Fibroblast of mammary gland (primary cell): Measurements from ENCODE around the gene NANS.

Experiments used
- DNase-seq: peaks from one replicate; pipeline ENCODE4 v3.0.0-alpha.2; 2010; ENCODE audit warnings: low read depth
- H3K4me3 ChIP-seq: 2 replicates; pipeline ENCODE4 v1.5.1; 2011; ENCODE audit warnings: low read depth, mild to moderate bottlenecking, low read length, moderate library complexity; ENCODE audit not compliant: control insufficient read depth
- TF ChIP-seq, protein P1 (sequence below): conservative IDR thresholded peaks from 2 replicates; pipeline ENCODE4 v1.5.1; 2011; ENCODE audit warnings: low read depth, low read length, inconsistent platforms; ENCODE audit not compliant: control insufficient read depth, insufficient read depth

The NANS gene

DNA sequence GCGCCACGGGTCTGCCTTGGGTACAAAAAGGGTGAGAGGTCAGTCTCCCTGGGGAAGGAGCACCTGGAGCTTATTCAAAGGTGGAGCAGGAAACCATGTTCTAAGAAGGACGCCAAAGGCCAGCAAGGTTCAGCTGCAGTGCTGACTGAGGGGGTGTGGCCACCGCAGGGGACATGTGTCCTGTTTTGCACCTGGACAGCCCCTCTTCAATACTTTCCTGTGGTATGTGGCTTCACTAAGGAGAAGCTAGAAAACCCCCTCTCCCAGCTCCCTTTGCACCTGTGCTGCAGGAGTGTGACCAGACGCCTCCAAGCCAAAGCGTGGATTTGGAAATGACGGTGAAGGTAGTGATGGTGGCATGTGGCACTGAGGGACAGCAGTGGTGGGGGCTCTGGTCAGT lies 38.9 kb downstream of the NANS start:
- DNase-seq: no peak
- TF ChIP-seq, protein P1, sequence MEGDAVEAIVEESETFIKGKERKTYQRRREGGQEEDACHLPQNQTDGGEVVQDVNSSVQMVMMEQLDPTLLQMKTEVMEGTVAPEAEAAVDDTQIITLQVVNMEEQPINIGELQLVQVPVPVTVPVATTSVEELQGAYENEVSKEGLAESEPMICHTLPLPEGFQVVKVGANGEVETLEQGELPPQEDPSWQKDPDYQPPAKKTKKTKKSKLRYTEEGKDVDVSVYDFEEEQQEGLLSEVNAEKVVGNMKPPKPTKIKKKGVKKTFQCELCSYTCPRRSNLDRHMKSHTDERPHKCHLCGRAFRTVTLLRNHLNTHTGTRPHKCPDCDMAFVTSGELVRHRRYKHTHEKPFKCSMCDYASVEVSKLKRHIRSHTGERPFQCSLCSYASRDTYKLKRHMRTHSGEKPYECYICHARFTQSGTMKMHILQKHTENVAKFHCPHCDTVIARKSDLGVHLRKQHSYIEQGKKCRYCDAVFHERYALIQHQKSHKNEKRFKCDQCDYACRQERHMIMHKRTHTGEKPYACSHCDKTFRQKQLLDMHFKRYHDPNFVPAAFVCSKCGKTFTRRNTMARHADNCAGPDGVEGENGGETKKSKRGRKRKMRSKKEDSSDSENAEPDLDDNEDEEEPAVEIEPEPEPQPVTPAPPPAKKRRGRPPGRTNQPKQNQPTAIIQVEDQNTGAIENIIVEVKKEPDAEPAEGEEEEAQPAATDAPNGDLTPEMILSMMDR: no peak
- H3K4me3 ChIP-seq: no peak overlapping the region

DNA sequence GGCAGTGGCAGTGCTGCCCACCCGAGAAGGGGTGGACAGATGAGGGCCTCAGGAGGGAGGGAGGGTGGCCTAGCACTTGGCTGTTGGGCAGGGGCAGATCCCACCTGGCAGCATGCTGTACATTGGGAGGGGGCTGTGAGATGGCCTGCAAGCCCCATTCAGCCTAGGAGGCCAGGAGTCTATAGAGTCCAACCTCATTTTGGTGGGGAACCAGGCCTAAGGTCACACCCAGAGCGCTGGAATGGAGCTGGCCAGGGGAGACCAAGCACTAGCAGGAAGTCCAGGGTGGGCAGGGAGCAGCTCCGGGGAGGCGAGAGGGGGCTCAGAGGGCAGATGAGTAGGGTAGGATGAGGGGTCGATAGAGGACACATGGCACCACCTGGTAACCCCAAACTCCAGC lies 39.6 kb downstream of the NANS start:
- no peak overlapping the region for H3K4me3 ChIP-seq
- TF ChIP-seq, protein P1: no peak
- DNase-seq: no peak

DNA sequence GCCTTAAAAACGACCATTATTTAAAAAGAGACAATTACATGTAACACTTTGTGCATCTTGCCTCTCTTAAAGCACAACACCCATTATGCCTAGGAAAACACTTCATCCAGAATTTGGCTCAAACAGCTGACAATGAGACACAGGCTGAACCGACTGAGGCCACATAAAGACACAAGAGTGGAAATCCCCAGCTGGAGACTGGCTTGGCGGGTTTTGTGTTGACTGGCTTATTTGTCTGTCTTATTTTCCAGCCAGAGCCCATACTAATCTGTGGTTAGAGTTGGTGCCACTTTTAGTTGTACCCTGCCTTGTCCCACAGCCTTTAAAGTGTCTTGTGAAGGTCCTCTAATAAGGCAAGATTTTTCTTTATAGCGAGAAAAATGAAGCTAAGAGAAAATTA lies 41.3 kb downstream of the NANS start:
- no peak for DNase-seq
- TF ChIP-seq, protein P1: no peak
- no peak overlapping the region for H3K4me3 ChIP-seq

DNA sequence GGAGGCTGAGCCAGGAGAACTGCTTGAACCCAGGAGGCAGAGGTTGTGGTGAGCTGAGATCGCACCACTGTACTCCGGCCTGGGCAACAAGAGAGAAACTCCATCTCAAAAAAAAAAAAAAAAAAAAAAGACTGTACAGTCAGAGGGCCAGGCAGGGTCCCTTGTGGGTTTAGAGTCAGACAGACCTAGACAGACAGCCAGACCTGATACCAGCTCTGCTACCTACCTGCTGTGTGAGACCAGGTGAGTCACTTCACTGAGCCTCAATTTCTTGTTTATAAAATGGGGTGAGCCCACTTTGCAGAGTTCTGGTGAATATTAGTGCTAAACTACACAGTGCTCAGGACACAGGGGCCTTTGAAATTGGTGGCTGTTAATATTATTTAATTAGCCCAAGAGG lies 42.8 kb downstream of the NANS start:
- DNase-seq: no peak
- TF ChIP-seq, protein P1: no peak
- no peak overlapping the region for H3K4me3 ChIP-seq

DNA sequence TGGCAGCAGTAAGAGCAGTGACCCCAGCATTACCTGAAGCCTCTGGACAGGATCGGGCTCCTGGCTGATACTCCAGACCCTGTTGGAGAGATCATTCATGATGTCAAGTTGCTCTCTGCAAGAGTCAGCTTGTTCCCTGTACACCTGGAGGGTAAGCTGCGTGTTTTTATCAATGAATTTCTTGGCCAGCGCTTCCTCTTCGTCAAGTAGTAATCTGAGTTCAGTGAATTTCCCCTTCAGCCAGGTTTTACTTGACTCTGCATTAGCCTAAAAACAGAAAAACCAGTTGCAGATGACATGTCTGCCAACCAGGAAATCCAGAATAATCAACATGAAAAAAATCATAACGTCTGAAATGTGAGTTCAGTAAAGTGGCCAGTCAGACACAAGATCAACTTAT lies 43.4 kb downstream of the NANS start:
- no peak for DNase-seq
- TF ChIP-seq, protein P1: no peak
- no peak overlapping the region for H3K4me3 ChIP-seq

DNA sequence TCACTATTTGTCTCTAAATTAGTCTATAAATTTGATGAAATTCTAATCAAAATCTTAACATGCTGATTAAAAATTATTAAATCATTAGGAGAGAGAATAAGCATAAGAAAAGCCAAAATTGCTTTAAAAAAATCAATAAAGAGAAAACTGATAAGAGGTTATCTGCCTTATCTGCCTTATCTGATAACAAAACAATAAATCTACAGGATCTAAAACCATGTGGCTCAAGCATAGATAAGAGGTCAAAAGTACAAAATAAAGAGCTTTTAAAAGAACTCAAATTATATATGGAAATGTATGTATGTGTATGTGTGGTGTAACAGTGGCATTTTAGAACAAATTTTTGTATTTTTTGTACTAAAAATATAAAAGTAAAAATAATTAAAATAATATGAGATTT lies 43.9 kb downstream of the NANS start:
- DNase-seq: no peak
- TF ChIP-seq, protein P1: no peak
- H3K4me3 ChIP-seq: no peak overlapping the region

DNA sequence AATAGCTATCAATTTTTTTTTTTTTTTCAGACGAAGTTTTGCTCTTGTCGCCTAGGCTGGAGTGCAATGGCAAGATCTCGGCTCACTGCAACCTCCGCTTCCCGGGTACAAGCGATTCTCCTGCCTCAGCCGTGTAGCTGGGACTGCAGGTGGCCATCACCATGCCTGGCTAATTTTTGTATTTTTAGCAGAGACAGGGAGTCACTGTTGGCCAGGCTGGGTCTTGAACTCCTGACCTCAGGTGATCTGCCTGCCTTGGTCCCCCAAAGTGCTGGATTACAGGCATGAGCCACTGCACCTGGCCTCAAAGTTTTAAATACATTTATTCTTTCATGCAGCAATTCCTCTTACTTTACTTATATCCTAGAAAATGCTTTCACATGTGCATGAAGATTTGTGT lies 44.9 kb downstream of the NANS start:
- H3K4me3 ChIP-seq: no peak overlapping the region
- TF ChIP-seq, protein P1: no peak
- no peak for DNase-seq
